Kidney epithelial cell (primary cell): Measurements from ENCODE around the gene TPCN2. TPM values are rescaled to one million over a fixed set of nuclear protein-coding genes. Genes with fewer than 3 reads are reported as not detected.

ENCODE experiments used
- DNase-seq: peaks from one replicate; pipeline ENCODE4 v3.0.0-alpha.2; 2010; ENCODE audit warnings: low read depth
- H3K27me3 ChIP-seq: 2 replicates; pipeline ENCODE4 v1.6.0; 2011; ENCODE audit warnings: low read length; ENCODE audit not compliant: control insufficient read depth, insufficient read depth
- H3K36me3 ChIP-seq: 2 replicates; pipeline ENCODE4 v1.5.1; 2011; ENCODE audit warnings: low read length; ENCODE audit not compliant: control insufficient read depth, insufficient read depth
- H3K4me3 ChIP-seq: 2 replicates; pipeline ENCODE4 v1.5.1; 2011; ENCODE audit warnings: low read depth, mild to moderate bottlenecking, control low read depth, low read length
- CTCF ChIP-seq: IDR thresholded peaks from 2 replicates; pipeline ENCODE4 v1.5.1; 2011; ENCODE audit warnings: mild to moderate bottlenecking, moderate library complexity, low read length, control low read depth, inconsistent platforms; ENCODE audit not compliant: insufficient read depth, poor library complexity, severe bottlenecking
- total RNA-seq: library from RNA; depleted of rRNA; stranded (reverse); fragments of >200 nt; gene quantifications from 2 replicates; pipeline ENCODE4 v1.2.3, GENCODE V29; 2015

The TPCN2 gene
- total RNA-seq, 1 donor from 2014 or later: 8.9 TPM

GRCh38 chr11:69119190-69119589 is 70.5 kb downstream of the TPCN2 start:
- H3K4me3 ChIP-seq: no peak overlapping the region
- no peaks in the 10 kb centered on the region for H3K36me3 ChIP-seq
- peaks cover 4% of the 10 kb centered on the region for H3K27me3 ChIP-seq
- TF ChIP-seq CTCF: no peak
- DNase-seq: no peak

GRCh38 chr11:69120096-69120875 is 71.6 kb downstream of the TPCN2 start:
- TF ChIP-seq CTCF: no peak
- no peak overlapping the region for H3K4me3 ChIP-seq
- H3K36me3 ChIP-seq: no peaks in the 10 kb centered on the region
- peaks cover 2% of the 10 kb centered on the region for H3K27me3 ChIP-seq
- DNase-seq: no peak

GRCh38 chr11:69121021-69121420 is 72.3 kb downstream of the TPCN2 start:
- no peak for DNase-seq
- H3K36me3 ChIP-seq: no peaks in the 10 kb centered on the region
- H3K4me3 ChIP-seq: no peak overlapping the region
- no peak for TF ChIP-seq CTCF
- H3K27me3 ChIP-seq: no peaks in the 10 kb centered on the region

GRCh38 chr11:69121621-69122325 is 73.0 kb downstream of the TPCN2 start:
- no peaks in the 10 kb centered on the region for H3K27me3 ChIP-seq
- no peak for DNase-seq
- no peaks in the 10 kb centered on the region for H3K36me3 ChIP-seq
- H3K4me3 ChIP-seq: no peak overlapping the region
- TF ChIP-seq CTCF: no peak

GRCh38 chr11:69122326-69122629 is 73.5 kb downstream of the TPCN2 start:
- Histone ChIP-seq H3K36me3 (no peaks in the 10 kb centered on the region), H3K4me3 (no peak overlapping the region), H3K27me3 (no peaks in the 10 kb centered on the region)
- TF ChIP-seq CTCF: no peak
- no peak for DNase-seq
